Nephron progenitor cell (in vitro differentiated cells): ENCODE measurements around the gene CLPTM1.

ENCODE experiments used
- DNase-seq: peaks from one replicate; pipeline ENCODE4 v3.0.0; 2021
- H3K27ac Mint-ChIP-seq: 2 replicates; pipeline ENCODE4 v1.8.0; 2021; ENCODE audit warnings: mild to moderate bottlenecking, moderate library complexity, mixed read lengths
- H3K27me3 Mint-ChIP-seq: 2 replicates; pipeline ENCODE4 v1.8.0; 2021; ENCODE audit warnings: mild to moderate bottlenecking, low read depth, mixed read lengths; ENCODE audit not compliant: poor library complexity
- H3K36me3 Mint-ChIP-seq: 2 replicates; pipeline ENCODE4 v1.8.0; 2021; ENCODE audit warnings: low read depth, mixed read lengths
- H3K4me1 Mint-ChIP-seq: 2 replicates; pipeline ENCODE4 v1.8.0; 2021; ENCODE audit warnings: mixed read lengths
- H3K4me3 Mint-ChIP-seq: 2 replicates; pipeline ENCODE4 v1.8.0; 2021; ENCODE audit warnings: mild to moderate bottlenecking, moderate library complexity, mixed read lengths
- H3K9me3 Mint-ChIP-seq: 2 replicates; pipeline ENCODE4 v1.8.0; 2021; ENCODE audit warnings: mild to moderate bottlenecking, moderate library complexity, mixed read lengths
- CTCF ChIP-seq: fragments of 200-600 bp; sonication (generic); IDR thresholded peaks from 2 replicates; pipeline ENCODE4 v1.5.0; 2021; ENCODE audit warnings: antibody characterized with exemption

CLPTM1 gene

GRCh38 chr19:44949550-44949949 is 5.6 kb upstream of the CLPTM1 start:
- Mint-ChIP-seq H3K4me3 (no peak overlapping the region), H3K27me3 (peaks cover 2% of the 10 kb centered on the region), H3K27ac (no peak overlapping the region), H3K9me3 (no peaks in the 10 kb centered on the region), H3K4me1 (peaks cover 12% of the 10 kb centered on the region), H3K36me3 (no peaks in the 10 kb centered on the region)
- DNase-seq: no peak
- TF ChIP-seq CTCF: no peak

GRCh38 chr19:44951179-44952159 is 3.7 kb upstream of the CLPTM1 start:
- H3K36me3 Mint-ChIP-seq: no peaks in the 10 kb centered on the region
- DNase-seq: peak; percentile 69
- TF ChIP-seq CTCF: peak; percentile 85
- peaks cover 24% of the 10 kb centered on the region for H3K4me1 Mint-ChIP-seq
- H3K27ac Mint-ChIP-seq: no peak overlapping the region
- no peaks in the 10 kb centered on the region for H3K9me3 Mint-ChIP-seq
- H3K4me3 Mint-ChIP-seq: no peak overlapping the region
- peaks cover 2% of the 10 kb centered on the region for H3K27me3 Mint-ChIP-seq

- H3K9me3 Mint-ChIP-seq: no peaks in the 10 kb centered on the region
- no peak for DNase-seq
- H3K4me3 Mint-ChIP-seq: peak overlapping the region; percentile 99
- peaks cover 2% of the 10 kb centered on the region for H3K27me3 Mint-ChIP-seq
- H3K4me1 Mint-ChIP-seq: peaks cover 41% of the 10 kb centered on the region
- TF ChIP-seq CTCF: no peak
- no peaks in the 10 kb centered on the region for H3K36me3 Mint-ChIP-seq
- H3K27ac Mint-ChIP-seq: peak overlapping the region; percentile 100
Observed at GRCh38 chr19:44954278-44954648, 917 bp upstream of the CLPTM1 start.

GRCh38 chr19:44955505-44956439 is 592 bp downstream of the CLPTM1 start:
- no peak for DNase-seq
- TF ChIP-seq CTCF: no peak
- no peaks in the 10 kb centered on the region for H3K9me3 Mint-ChIP-seq
- peak overlapping the region; percentile 93 for H3K27ac Mint-ChIP-seq
- no peaks in the 10 kb centered on the region for H3K36me3 Mint-ChIP-seq
- peak overlapping the region; percentile 99 for H3K4me3 Mint-ChIP-seq
- H3K27me3 Mint-ChIP-seq: no peaks in the 10 kb centered on the region
- peaks cover 54% of the 10 kb centered on the region for H3K4me1 Mint-ChIP-seq

- no peak for DNase-seq
- no peak for TF ChIP-seq CTCF
- no peaks in the 10 kb centered on the region for H3K27me3 Mint-ChIP-seq
- H3K4me3 Mint-ChIP-seq: peak overlapping the region; percentile 99
- peaks cover 54% of the 10 kb centered on the region for H3K4me1 Mint-ChIP-seq
- H3K27ac Mint-ChIP-seq: peak overlapping the region; percentile 26
- H3K9me3 Mint-ChIP-seq: no peaks in the 10 kb centered on the region
- peaks cover 13% of the 10 kb centered on the region for H3K36me3 Mint-ChIP-seq
Observed at GRCh38 chr19:44957526-44957925, 2.3 kb downstream of the CLPTM1 start.
